Hepatocyte (in vitro differentiated cells): ENCODE measurements around the gene MUC5AC. TPM values are rescaled to one million over a fixed set of nuclear protein-coding genes. Genes with fewer than 3 reads are reported as not detected.

Experiments used
- DNase-seq: peaks from one replicate; pipeline ENCODE4 v3.0.0-alpha.2; 2016; ENCODE audit warnings: low spot score
- H2AFZ ChIP-seq: fragments of 200-600 bp; sonication (generic); 2 replicates; pipeline ENCODE4 v1.6.0; 2016; ENCODE audit warnings: antibody characterized with exemption, mild to moderate bottlenecking
- H3K27ac ChIP-seq: fragments of 200-600 bp; sonication (generic); 2 replicates; pipeline ENCODE4 v1.5.1; 2016; ENCODE audit warnings: mild to moderate bottlenecking
- H3K27me3 ChIP-seq: fragments of 200-600 bp; sonication (generic); 2 replicates; pipeline ENCODE4 v1.6.1; 2016
- H3K36me3 ChIP-seq: fragments of 200-600 bp; sonication (generic); replicated peaks from 2 replicates; pipeline ENCODE4 v1.5.1; 2016; ENCODE audit warnings: low read depth; ENCODE audit not compliant: insufficient read depth
- H3K4me1 ChIP-seq: fragments of 200-600 bp; sonication (generic); 2 replicates; pipeline ENCODE4 v1.5.1; 2016; ENCODE audit warnings: mild to moderate bottlenecking, moderate library complexity; ENCODE audit not compliant: insufficient read depth
- H3K4me2 ChIP-seq: fragments of 200-600 bp; sonication (generic); 2 replicates; pipeline ENCODE4 v1.6.0; 2016
- H3K4me3 ChIP-seq: fragments of 200-600 bp; sonication (generic); 2 replicates; pipeline ENCODE4 v1.5.1; 2016; ENCODE audit warnings: mild to moderate bottlenecking
- H3K79me2 ChIP-seq: fragments of 200-600 bp; sonication (generic); 2 replicates; pipeline ENCODE4 v1.6.0; 2017; ENCODE audit warnings: mild to moderate bottlenecking
- H3K9me2 ChIP-seq: fragments of 200-600 bp; sonication (generic); replicated peaks from 2 replicates; pipeline ENCODE4 v1.6.0; 2017; ENCODE audit warnings: mild to moderate bottlenecking; ENCODE audit not compliant: insufficient read depth
- H3K9me3 ChIP-seq: fragments of 200-600 bp; sonication (generic); 2 replicates; pipeline ENCODE4 v1.5.1; 2016; ENCODE audit warnings: low read depth, mild to moderate bottlenecking
- H4K20me1 ChIP-seq: fragments of 200-600 bp; sonication (generic); 2 replicates; pipeline ENCODE4 v1.6.0; 2016; ENCODE audit warnings: mild to moderate bottlenecking; ENCODE audit not compliant: insufficient read depth, poor library complexity, severe bottlenecking
- CTCF ChIP-seq: fragments of 200-600 bp; sonication (generic); IDR thresholded peaks from 2 replicates; pipeline ENCODE4 v1.5.1; 2016; ENCODE audit warnings: antibody characterized with exemption, mild to moderate bottlenecking; ENCODE audit not compliant: poor library complexity
- EZH2 ChIP-seq: fragments of 200-600 bp; sonication (generic); IDR thresholded peaks from 2 replicates; pipeline ENCODE4 v1.6.1; 2016; ENCODE audit warnings: antibody characterized with exemption, mild to moderate bottlenecking, borderline replicate concordance
- EZH2phosphoT487 ChIP-seq: fragments of 200-600 bp; sonication (generic); IDR thresholded peaks from one replicate; pipeline ENCODE4 v1.6.1; 2018; ENCODE audit warnings: antibody characterized with exemption, mild to moderate bottlenecking, low read depth, moderate library complexity; ENCODE audit not compliant: unreplicated experiment, severe bottlenecking
- WGBS: methylation state at CpG from one replicate; pipeline ENCODE4 v1.1.6; 2016; ENCODE audit warnings: low lambda C conversion rate; ENCODE audit errors: missing lambda C conversion rate; 5-methylcytosine and 5-hydroxymethylcytosine counted together
- polyA plus RNA-seq: library from polyadenylated mRNA; unstranded; fragments of >200 nt; fragmentation: Nextera tagmentation; extraction: Ambion mirVana; gene quantifications from 2 replicates; pipeline ENCODE4 v1.2.1, GENCODE V29; 2016
- total RNA-seq: library from RNA; depleted of rRNA; stranded (reverse); fragments of >200 nt; gene quantifications from 2 replicates; pipeline ENCODE4 v1.2.3, GENCODE V29; 2014

MUC5AC gene
- total RNA-seq, result under 0.01 and 0.07 TPM in 2 replicates
- 0.02 and 0.08 TPM in 2 replicates for polyA plus RNA-seq

- DNase-seq, result peak; percentile 2
- Histone ChIP-seq H3K4me1 (peaks cover 6% of the 10 kb centered on the region), H3K27ac (no peak within 1 kb of the TSS), H3K36me3 (no peaks in the 10 kb centered on the region), H2AFZ (no peak within 1 kb of the TSS), H3K9me2 (no peaks in the 10 kb centered on the region), H4K20me1 (no peaks in the 10 kb centered on the region), H3K4me3 (no peak within 1 kb of the TSS), H3K79me2 (no peaks in the 10 kb centered on the region), H3K9me3 (no peaks in the 10 kb centered on the region), H3K27me3 (no peaks in the 10 kb centered on the region), H3K4me2 (no peak within 1 kb of the TSS)
- TF ChIP-seq EZH2phosphoT487 (no peak), CTCF (no peak), EZH2 (no peak)
- 89% methylated on average over 23 of the region's 32 CpGs for WGBS
These were observed at the start of gene MUC5AC for GRCh38 chr11:1157645-1158591. MUC5AC (plus strand) TSS chr11:1157953; CDS start chr11:1158000, 47 bp downstream.

- Histone ChIP-seq H3K27ac (no peak overlapping the region), H3K36me3 (no peaks in the 10 kb centered on the region), H3K79me2 (no peaks in the 10 kb centered on the region), H2AFZ (no peak overlapping the region), H3K4me1 (no peaks in the 10 kb centered on the region), H3K4me2 (no peak overlapping the region), H3K4me3 (no peak overlapping the region), H4K20me1 (no peaks in the 10 kb centered on the region), H3K9me2 (no peaks in the 10 kb centered on the region), H3K27me3 (no peaks in the 10 kb centered on the region), H3K9me3 (no peaks in the 10 kb centered on the region)
- 89% methylated on average over 29 of the region's 29 CpGs for WGBS
- TF ChIP-seq EZH2phosphoT487 (no peak), CTCF (no peak), EZH2 (no peak)
- no peak for DNase-seq
These were observed 49.4 kb upstream of the MUC5AC start for GRCh38 chr11:1108246-1108900.

GRCh38 chr11:1109101-1109917 lies 48.4 kb upstream of the MUC5AC start:
- TF ChIP-seq CTCF (no peak), EZH2phosphoT487 (no peak), EZH2 (no peak)
- H3K4me2 ChIP-seq, result no peak overlapping the region
- 87% methylated on average over 20 of the region's 28 CpGs for WGBS
- no peaks in the 10 kb centered on the region for H3K36me3 ChIP-seq
- no peak overlapping the region for H3K27ac ChIP-seq
- no peak overlapping the region for H3K4me3 ChIP-seq
- H2AFZ ChIP-seq, result no peak overlapping the region
- no peaks in the 10 kb centered on the region for H3K4me1 ChIP-seq
- H4K20me1 ChIP-seq, result no peaks in the 10 kb centered on the region
- no peaks in the 10 kb centered on the region for H3K9me3 ChIP-seq
- no peaks in the 10 kb centered on the region for H3K9me2 ChIP-seq
- H3K79me2 ChIP-seq, result no peaks in the 10 kb centered on the region
- no peak for DNase-seq
- H3K27me3 ChIP-seq, result no peaks in the 10 kb centered on the region
